GM18873 (cell line): ENCODE results near the gene RPL13.

Source experiments
- ATAC-seq: cut with Tn5 transposase; IDR thresholded peaks from one replicate; pipeline ENCODE4 v1.9.1; 2021; ENCODE audit warnings: mild to moderate bottlenecking, moderate library complexity, moderate number of reproducible peaks; ENCODE audit not compliant: unreplicated experiment, low FRiP score

Gene RPL13

GRCh38 chr16:89613231-89613953 is 52.9 kb downstream of the RPL13 start, which contains the start of gene DPEP1:
Gene DPEP1 (plus strand): TSS chr16:89613642. CDS start chr16:89630411, 16,769 bp downstream.
- ATAC-seq: no peak

GRCh38 chr16:89613954-89614459 is 53.5 kb downstream of the RPL13 start:
- no peak for ATAC-seq
